WI38 (cell line): ENCODE results near the gene ASXL1.
"Not testable (repeated sequence)": the region's sequence is repeated elsewhere in the genome, so short reads cannot be mapped to it uniquely, and the experiment has no call there.

ENCODE experiments used
- H3K4me3 ChIP-seq: 2 replicates; pipeline ENCODE4 v1.5.1; 2011; ENCODE audit warnings: low read depth, mild to moderate bottlenecking, control low read depth, low read length
- CTCF ChIP-seq: IDR thresholded peaks from 2 replicates; pipeline ENCODE4 v1.5.1; 2012; ENCODE audit warnings: low read depth, mild to moderate bottlenecking, control low read depth, low read length

Gene ASXL1

GRCh38 chr20:32338665-32339064 lies 19.5 kb upstream of the ASXL1 start:
- H3K4me3 ChIP-seq = no peak overlapping the region
- TF ChIP-seq CTCF = no peak

GRCh38 chr20:32339116-32339515 lies 19.0 kb upstream of the ASXL1 start:
- no peak overlapping the region for H3K4me3 ChIP-seq
- TF ChIP-seq CTCF = no peak

GRCh38 chr20:32341053-32341452 lies 17.1 kb upstream of the ASXL1 start:
- H3K4me3 ChIP-seq = not testable (repeated sequence)

GRCh38 chr20:32343439-32343838 lies 14.7 kb upstream of the ASXL1 start:
- H3K4me3 ChIP-seq = no peak overlapping the region
- no peak for TF ChIP-seq CTCF

GRCh38 chr20:32344835-32345506 lies 13.2 kb upstream of the ASXL1 start:
- no peak for TF ChIP-seq CTCF
- no peak overlapping the region for H3K4me3 ChIP-seq

GRCh38 chr20:32348207-32348606 lies 9.9 kb upstream of the ASXL1 start:
- TF ChIP-seq CTCF = no peak

GRCh38 chr20:32350421-32350820 lies 7.7 kb upstream of the ASXL1 start:
- no peak overlapping the region for H3K4me3 ChIP-seq
- no peak for TF ChIP-seq CTCF

More at GRCh38 chr20:32348207-32348606, 9.9 kb upstream of the ASXL1 start:
- H3K4me3 ChIP-seq = no peak overlapping the region
